Neuronal stem cell (in vitro differentiated cells): ENCODE data around the gene SYNE2.

Experiments
- DNase-seq: peaks from one replicate; pipeline ENCODE4 v3.0.0-alpha.2; 2013; ENCODE audit warnings: low spot score
- H2AFZ ChIP-seq: one replicate; pipeline ENCODE4 v1.6.1; 2013; ENCODE audit warnings: mild to moderate bottlenecking, low read length, inconsistent platforms
- H2AK5ac ChIP-seq: 2 replicates; pipeline ENCODE4 v1.6.1; 2013; ENCODE audit warnings: low read depth, mild to moderate bottlenecking, inconsistent platforms, low read length, moderate library complexity, mixed read lengths
- H2BK120ac ChIP-seq: 2 replicates; pipeline ENCODE4 v1.6.1; 2013; ENCODE audit warnings: low read depth, mild to moderate bottlenecking, inconsistent platforms, low read length, moderate library complexity, mixed read lengths
- H2BK12ac ChIP-seq: one replicate; pipeline ENCODE4 v1.6.1; 2013; ENCODE audit warnings: low read length, inconsistent platforms
- H2BK15ac ChIP-seq: 2 replicates; pipeline ENCODE4 v1.6.1; 2013; ENCODE audit warnings: mild to moderate bottlenecking, low read length, inconsistent platforms, mixed read lengths
- H2BK5ac ChIP-seq: one replicate; pipeline ENCODE4 v1.6.1; 2013; ENCODE audit warnings: inconsistent platforms, mild to moderate bottlenecking, low read length, moderate library complexity
- H3K14ac ChIP-seq: one replicate; pipeline ENCODE4 v1.6.1; 2013; ENCODE audit warnings: low read length, inconsistent platforms
- H3K18ac ChIP-seq: 2 replicates; pipeline ENCODE4 v1.6.1; 2013; ENCODE audit warnings: low read length, inconsistent platforms
- H3K23ac ChIP-seq: 2 replicates; pipeline ENCODE4 v1.6.1; 2013; ENCODE audit warnings: low read depth, mild to moderate bottlenecking, mixed read lengths, low read length, inconsistent platforms; ENCODE audit not compliant: poor library complexity
- H3K27ac ChIP-seq: replicated peaks from 3 replicates; pipeline ENCODE4 v1.5.1; 2013; ENCODE audit warnings: low read length, inconsistent platforms
- H3K27me3 ChIP-seq, 3 experiments: 2 replicates each; pipeline ENCODE4 v1.6.1; 2013; ENCODE audit warnings: low read length in 3 of 3, mild to moderate bottlenecking in 2 of 3, inconsistent platforms in 1 of 3, low read depth in 1 of 3, mixed read lengths in 1 of 3, moderate library complexity in 1 of 3; ENCODE audit not compliant: control insufficient read depth in 3 of 3, insufficient read depth in 3 of 3
- H3K36me3 ChIP-seq, 2 donors: replicated peaks in 1 of 2; 2 replicates each; pipeline ENCODE4 v1.6.1; 2013; ENCODE audit warnings: low read length in 2 of 2; ENCODE audit not compliant: control insufficient read depth in 2 of 2, insufficient read depth in 2 of 2
- H3K4ac ChIP-seq: 2 replicates; pipeline ENCODE4 v1.6.1; 2013; ENCODE audit warnings: inconsistent platforms, mild to moderate bottlenecking, low read length, moderate library complexity
- H3K4me1 ChIP-seq, 2 donors: 1 replicate in 1 of 2; 2 replicates in 1 of 2; pipeline ENCODE4 v1.6.1; 2013; ENCODE audit warnings: low read length in 2 of 2, low read depth in 1 of 2; ENCODE audit not compliant: control insufficient read depth in 2 of 2, insufficient read depth in 1 of 2
- H3K4me2 ChIP-seq: one replicate; pipeline ENCODE4 v1.6.1; 2013; ENCODE audit warnings: mild to moderate bottlenecking, low read length, inconsistent platforms; ENCODE audit not compliant: insufficient read depth, poor library complexity, severe bottlenecking
- H3K4me3 ChIP-seq, 2 donors: 2 replicates each; pipeline ENCODE4 v1.5.1; 2013; ENCODE audit warnings: low read length in 2 of 2, mild to moderate bottlenecking in 2 of 2, inconsistent platforms in 1 of 2, moderate library complexity in 1 of 2
- H3K79me1 ChIP-seq: one replicate; pipeline ENCODE4 v1.6.1; 2013; ENCODE audit warnings: low read depth, mild to moderate bottlenecking, inconsistent platforms, low read length, moderate library complexity
- H3K9ac ChIP-seq: one replicate; pipeline ENCODE4 v1.6.1; 2013; ENCODE audit warnings: mild to moderate bottlenecking, low read depth, low read length, inconsistent platforms; ENCODE audit not compliant: poor library complexity
- H3K9me3 ChIP-seq, 2 donors: replicated peaks in 1 of 2; 2 replicates each; pipeline versions ENCODE3 to v1.6.1; 2013; ENCODE audit warnings: low read length in 2 of 2, mild to moderate bottlenecking in 2 of 2, inconsistent platforms in 1 of 2, low read depth in 1 of 2, mixed read lengths in 1 of 2, moderate library complexity in 1 of 2; ENCODE audit not compliant: control insufficient read depth in 2 of 2, insufficient read depth in 1 of 2
- H4K8ac ChIP-seq: one replicate; pipeline ENCODE4 v1.6.1; 2013; ENCODE audit warnings: low read depth, mild to moderate bottlenecking, inconsistent platforms, low read length, moderate library complexity
- H4K91ac ChIP-seq: one replicate; pipeline ENCODE4 v1.6.1; 2013; ENCODE audit warnings: low read length, low read depth, mild to moderate bottlenecking, inconsistent platforms; ENCODE audit not compliant: poor library complexity
- WGBS, 2 donors: extraction: QIAGEN DNeasy Blood & Tissue Kit; methylation state at CpG; one replicate each; pipeline ENCODE4 v1.1.7; 2013; ENCODE audit warnings: missing lambda C conversion rate in 2 of 2, mixed read lengths in 1 of 2; ENCODE audit not compliant: insufficient read length in 2 of 2, insufficient replicate concordance in 1 of 2; ENCODE audit errors: extremely low coverage in 2 of 2; 5-methylcytosine and 5-hydroxymethylcytosine counted together

SYNE2 gene

DNA sequence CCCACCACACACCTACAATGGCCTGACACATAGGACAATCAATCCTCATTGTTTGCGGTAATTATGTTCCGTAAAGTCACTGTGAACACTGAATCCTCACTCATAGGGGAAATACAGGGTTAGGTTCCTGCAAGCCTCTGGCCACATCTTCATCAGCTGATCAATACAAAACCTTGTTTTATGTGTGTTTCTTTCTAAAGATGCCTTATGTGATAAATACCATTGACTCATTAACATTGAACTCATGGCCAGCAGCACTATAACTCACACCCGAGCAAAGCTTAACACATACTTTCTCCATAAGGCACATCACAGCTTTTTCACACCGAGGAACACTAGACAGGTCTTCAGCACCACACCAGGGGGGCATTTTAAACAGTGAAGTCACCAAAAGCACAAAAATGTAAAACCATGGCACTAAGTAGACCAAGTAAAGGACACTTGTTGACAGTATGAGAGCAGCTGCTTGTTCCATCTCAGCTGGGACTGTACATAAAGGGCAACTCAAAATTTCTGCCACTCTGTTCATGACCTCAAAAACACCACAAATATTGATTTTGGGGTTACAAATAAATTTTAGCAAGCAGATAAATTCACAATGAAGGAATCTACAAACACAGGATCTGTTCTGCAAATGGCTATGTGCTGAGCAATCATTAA lies 380.9 kb downstream of the SYNE2 start:
- Histone ChIP-seq H2BK120ac (no peak overlapping the region), H2BK12ac (no peak overlapping the region), H3K18ac (no peak overlapping the region), H3K23ac (no peak overlapping the region), H3K36me3 (peaks cover 13 to 28% of the 10 kb centered on the region in 2 donors), H3K27ac (no peak overlapping the region), H3K4me1 (peaks cover 5 to 9% of the 10 kb centered on the region in 2 donors), H4K91ac (no peak overlapping the region), H2BK15ac (no peak overlapping the region), H2BK5ac (no peak overlapping the region), H3K14ac (no peak overlapping the region), H4K8ac (no peak overlapping the region), H3K9me3 (no peaks in the 10 kb centered on the region), H3K4me3 (no peak overlapping the region), H3K79me1 (no peaks in the 10 kb centered on the region), H3K27me3 (no peaks in the 10 kb centered on the region), H2AFZ (no peak overlapping the region), H3K9ac (peak overlapping the region; percentile 27), H3K4me2 (no peak overlapping the region), H3K4ac (no peak overlapping the region), H2AK5ac (no peak overlapping the region)
- DNase-seq, result no peak
- WGBS, 2 donors, result no CpG with 5 or more reads among the region's 4 CpGs

DNA sequence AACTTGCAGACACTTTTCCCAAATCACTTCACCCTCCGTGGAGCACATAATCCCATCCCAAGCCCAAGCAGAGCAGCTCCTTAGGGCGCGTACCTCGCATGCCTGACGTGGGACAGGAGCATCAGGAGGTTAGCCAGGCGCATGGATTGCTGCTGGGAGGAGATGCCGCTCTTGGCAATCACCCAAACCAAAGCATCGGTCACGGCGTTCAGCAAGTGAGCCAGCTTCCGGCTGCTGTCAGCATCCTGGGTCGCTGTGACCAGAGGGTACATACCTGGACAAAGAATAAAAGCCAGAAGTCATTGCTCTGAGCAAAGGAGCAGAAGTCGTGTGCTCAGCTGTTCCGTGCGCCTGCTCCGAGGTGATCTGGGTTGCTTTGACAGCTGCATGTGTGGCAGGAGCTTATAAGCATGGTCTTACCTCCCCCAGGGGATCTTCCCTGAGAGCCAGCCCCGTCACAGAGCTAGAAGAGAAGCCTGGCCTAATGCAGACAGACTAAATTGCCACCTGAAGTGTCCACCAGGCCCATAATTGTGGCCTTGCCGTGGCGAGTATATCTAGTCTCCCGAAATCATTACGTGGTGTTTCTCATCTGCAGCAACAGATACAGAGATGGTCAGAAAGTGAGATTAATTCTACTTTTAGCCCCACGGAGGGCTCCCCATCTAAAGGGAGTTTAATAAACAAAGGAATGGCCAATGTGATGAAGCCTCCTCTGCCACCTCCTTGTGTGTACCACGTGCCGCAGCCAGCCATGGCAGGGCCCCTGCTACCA lies 382.3 kb downstream of the SYNE2 start:
- Histone ChIP-seq H3K23ac (no peak overlapping the region), H2BK5ac (no peak overlapping the region), H3K9me3 (no peaks in the 10 kb centered on the region), H3K27ac (no peak overlapping the region), H2AK5ac (no peak overlapping the region), H4K8ac (no peak overlapping the region), H3K27me3 (no peaks in the 10 kb centered on the region), H3K79me1 (no peaks in the 10 kb centered on the region), H3K4me1 (peaks cover 5 to 9% of the 10 kb centered on the region in 2 donors), H2AFZ (no peak overlapping the region), H2BK120ac (no peak overlapping the region), H3K4me3 (no peak overlapping the region), H3K4ac (no peak overlapping the region), H4K91ac (no peak overlapping the region), H3K9ac (no peak overlapping the region), H2BK12ac (no peak overlapping the region), H3K18ac (no peak overlapping the region), H3K36me3 (peaks cover 8 to 21% of the 10 kb centered on the region in 2 donors), H2BK15ac (no peak overlapping the region), H3K14ac (no peak overlapping the region), H3K4me2 (no peak overlapping the region)
- DNase-seq, result no peak
- WGBS, 2 donors, result no CpG with 5 or more reads among the region's 24 CpGs

DNA sequence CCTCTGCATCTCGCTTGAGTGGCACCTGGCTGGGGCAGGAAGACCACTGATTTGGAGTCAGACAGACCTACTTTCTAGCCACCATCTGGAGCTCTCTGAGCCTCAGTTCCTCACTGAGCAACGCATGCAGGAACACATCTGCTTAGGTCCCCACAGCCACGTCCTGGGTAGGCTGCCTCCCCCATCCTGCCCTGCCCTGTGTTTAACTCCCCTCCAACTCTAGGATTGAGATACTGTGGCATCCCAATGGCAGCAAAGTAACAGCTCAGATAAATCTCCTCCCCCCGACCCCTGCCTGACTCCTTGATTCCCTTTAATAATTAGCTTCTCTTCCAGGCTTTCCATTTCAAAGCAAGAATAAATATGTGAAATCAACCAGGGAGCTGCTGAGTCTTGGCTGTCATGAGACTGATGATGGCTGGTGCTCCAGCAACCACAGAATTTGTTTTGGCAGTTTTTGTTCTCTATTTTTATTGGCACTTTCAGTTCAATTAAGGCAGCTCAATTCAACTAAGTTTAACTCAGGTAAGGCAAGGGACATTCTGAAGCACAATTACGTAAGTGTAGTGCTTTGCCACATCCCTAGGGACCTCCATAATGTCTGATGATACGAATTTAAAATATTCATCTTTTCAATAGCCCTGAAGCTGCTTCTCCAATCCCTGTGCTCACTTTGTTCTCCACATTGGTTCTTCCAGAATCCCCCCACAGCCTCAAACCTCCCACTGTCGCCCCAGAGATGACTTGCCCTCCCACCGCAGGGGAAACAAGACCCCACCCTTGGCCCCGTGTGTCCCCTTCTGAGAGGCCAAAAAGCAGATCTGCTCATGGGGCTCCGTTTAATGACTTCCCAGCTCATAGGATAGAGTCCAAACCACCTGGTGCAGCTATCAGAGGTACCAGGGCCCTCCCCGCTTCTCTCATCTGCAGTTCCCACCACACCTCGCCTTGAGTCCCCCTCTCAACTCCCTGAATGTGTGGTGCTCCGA lies 383.1 kb downstream of the SYNE2 start:
- H2BK120ac ChIP-seq, result no peak overlapping the region
- no peak overlapping the region for H2BK5ac ChIP-seq
- no peak overlapping the region for H2AK5ac ChIP-seq
- DNase-seq, result no peak
- no CpG with 5 or more reads among the region's 13 CpGs for WGBS, 2 donors
- H3K36me3 ChIP-seq, result peaks cover 8 to 21% of the 10 kb centered on the region in 2 donors
- no peak overlapping the region for H4K8ac ChIP-seq
- no peak overlapping the region for H3K4ac ChIP-seq
- H3K14ac ChIP-seq, result no peak overlapping the region
- H3K79me1 ChIP-seq, result no peaks in the 10 kb centered on the region
- no peak overlapping the region for H3K4me2 ChIP-seq
- H3K27me3 ChIP-seq, result no peaks in the 10 kb centered on the region
- no peak overlapping the region for H4K91ac ChIP-seq
- H2AFZ ChIP-seq, result no peak overlapping the region
- H3K27ac ChIP-seq, result no peak overlapping the region
- H3K9me3 ChIP-seq, result no peaks in the 10 kb centered on the region
- H3K4me3 ChIP-seq, result no peak overlapping the region
- H2BK12ac ChIP-seq, result no peak overlapping the region
- no peak overlapping the region for H3K23ac ChIP-seq
- no peak overlapping the region for H2BK15ac ChIP-seq
- H3K4me1 ChIP-seq, result peaks cover 5 to 9% of the 10 kb centered on the region in 2 donors
- no peak overlapping the region for H3K9ac ChIP-seq
- no peak overlapping the region for H3K18ac ChIP-seq
